ENCODE measurements around the gene CDK8.

The CDK8 gene

GRCh38 chr13:26441476-26441875, 187.5 kb downstream of the CDK8 start:
- no peak for TF ChIP-seq REST (IDR thresholded peaks at IDR 0.05; ENCODE audit: insufficient read depth in 1 of 2, low read depth in 2 of 2, low read length in 2 of 2)
- no peak for TF ChIP-seq TAF1 (IDR thresholded peaks at IDR 0.05; ENCODE audit: borderline replicate concordance, insufficient read depth, low read length)
- TF ChIP-seq FOXP2 (optimal IDR thresholded peaks at IDR 0.05; ENCODE audit: borderline replicate concordance, extremely low read depth, extremely low read length, insufficient read depth), result no peak
- no peak for TF ChIP-seq POLR2AphosphoS5 (IDR thresholded peaks at IDR 0.05; ENCODE audit: low read depth, low read length)
- TF ChIP-seq SIN3A (IDR thresholded peaks at IDR 0.05; ENCODE audit: borderline replicate concordance, insufficient read depth, low read length), result no peak

GRCh38 chr13:26442541-26442940, 188.6 kb downstream of the CDK8 start:
- TF ChIP-seq POLR2AphosphoS5 (IDR thresholded peaks at IDR 0.05; ENCODE audit: low read depth, low read length) (no peak), TAF1 (IDR thresholded peaks at IDR 0.05; ENCODE audit: borderline replicate concordance, insufficient read depth, low read length) (no peak), SIN3A (IDR thresholded peaks at IDR 0.05; ENCODE audit: borderline replicate concordance, insufficient read depth, low read length) (no peak), REST (IDR thresholded peaks at IDR 0.05; ENCODE audit: insufficient read depth in 1 of 2, low read depth in 2 of 2, low read length in 2 of 2) (no peak), FOXP2 (optimal IDR thresholded peaks at IDR 0.05; ENCODE audit: borderline replicate concordance, extremely low read depth, extremely low read length, insufficient read depth) (no peak)

- no peak for TF ChIP-seq SIN3A (IDR thresholded peaks at IDR 0.05; ENCODE audit: borderline replicate concordance, insufficient read depth, low read length)
- no peak for TF ChIP-seq TAF1 (IDR thresholded peaks at IDR 0.05; ENCODE audit: borderline replicate concordance, insufficient read depth, low read length)
- no peak for TF ChIP-seq REST (IDR thresholded peaks at IDR 0.05; ENCODE audit: insufficient read depth in 1 of 2, low read depth in 2 of 2, low read length in 2 of 2)
- no peak for TF ChIP-seq FOXP2 (optimal IDR thresholded peaks at IDR 0.05; ENCODE audit: borderline replicate concordance, extremely low read depth, extremely low read length, insufficient read depth)
- TF ChIP-seq POLR2AphosphoS5 (IDR thresholded peaks at IDR 0.05; ENCODE audit: low read depth, low read length), result no peak
Measured at GRCh38 chr13:26445092-26445491, 191.2 kb downstream of the CDK8 start.

GRCh38 chr13:26446751-26447150, 192.8 kb downstream of the CDK8 start:
- TF ChIP-seq POLR2AphosphoS5 (IDR thresholded peaks at IDR 0.05; ENCODE audit: low read depth, low read length), result no peak
- no peak for TF ChIP-seq SIN3A (IDR thresholded peaks at IDR 0.05; ENCODE audit: borderline replicate concordance, insufficient read depth, low read length)
- no peak for TF ChIP-seq TAF1 (IDR thresholded peaks at IDR 0.05; ENCODE audit: borderline replicate concordance, insufficient read depth, low read length)
- no peak for TF ChIP-seq REST (IDR thresholded peaks at IDR 0.05; ENCODE audit: insufficient read depth in 1 of 2, low read depth in 2 of 2, low read length in 2 of 2)
- no peak for TF ChIP-seq FOXP2 (optimal IDR thresholded peaks at IDR 0.05; ENCODE audit: borderline replicate concordance, extremely low read depth, extremely low read length, insufficient read depth)

GRCh38 chr13:26448032-26448431, 194.1 kb downstream of the CDK8 start:
- TF ChIP-seq FOXP2 (optimal IDR thresholded peaks at IDR 0.05; ENCODE audit: borderline replicate concordance, extremely low read depth, extremely low read length, insufficient read depth) (no peak), SIN3A (IDR thresholded peaks at IDR 0.05; ENCODE audit: borderline replicate concordance, insufficient read depth, low read length) (no peak), REST (IDR thresholded peaks at IDR 0.05; ENCODE audit: insufficient read depth in 1 of 2, low read depth in 2 of 2, low read length in 2 of 2) (no peak), TAF1 (IDR thresholded peaks at IDR 0.05; ENCODE audit: borderline replicate concordance, insufficient read depth, low read length) (no peak), POLR2AphosphoS5 (IDR thresholded peaks at IDR 0.05; ENCODE audit: low read depth, low read length) (no peak)
